Measurements from ENCODE around the gene AUTS2.

GRCh38 chr7:70663680-70664079 lies 1065.4 kb downstream of the AUTS2 start:
- TF ChIP-seq GATA2 (IDR thresholded peaks at IDR 0.05; ENCODE audit: low read depth, low read length), result no peak
- TF ChIP-seq GATA3 (IDR thresholded peaks at IDR 0.05; ENCODE audit: low read depth, low read length), result no peak
